H1 (cell line): ENCODE measurements around the gene ARHGAP12. TPM values are rescaled to one million over a fixed set of nuclear protein-coding genes. Genes with fewer than 3 reads are reported as not detected.

Experiments used
- ASH2L ChIP-seq: fragments of 200-600, 300-600 bp; sonication (generic); IDR thresholded peaks from one replicate; pipeline ENCODE4 v1.7.1; 2017; ENCODE audit warnings: low read length
- BCL11A ChIP-seq, 2 experiments: IDR thresholded peaks; one replicate each; pipeline ENCODE4 v1.6.1; 2011; ENCODE audit warnings: low read depth in 2 of 2, low read length in 2 of 2, mild to moderate bottlenecking in 2 of 2
- CEBPB ChIP-seq: IDR thresholded peaks from 2 replicates; pipeline ENCODE4 v1.6.1; 2012; ENCODE audit warnings: low read depth, low read length
- CREB1 ChIP-seq: IDR thresholded peaks from 2 replicates; pipeline ENCODE4 v1.6.1; 2012; ENCODE audit warnings: inconsistent platforms
- KDM4A ChIP-seq: IDR thresholded peaks from one replicate; pipeline ENCODE4 v1.7.1; 2012; ENCODE audit warnings: low read depth, mild to moderate bottlenecking, moderate library complexity, low read length, inconsistent platforms; ENCODE audit not compliant: severe bottlenecking
- POLR2A ChIP-seq, 2 experiments: IDR thresholded peaks; 1 replicate in 1 of 2; 2 replicates in 1 of 2; pipeline ENCODE4 v1.6.1; 2011; ENCODE audit warnings: low read depth in 2 of 2, low read length in 2 of 2, mild to moderate bottlenecking in 2 of 2; ENCODE audit errors: control extremely low read depth in 1 of 2
- RAD21 ChIP-seq, 2 experiments: IDR thresholded peaks in 1 of 2; conservative IDR thresholded peaks in 1 of 2; 2 replicates each; pipeline ENCODE4 v1.6.1; 2011; ENCODE audit warnings: low read depth in 2 of 2, low read length in 2 of 2, improper control_type of control experiment in 1 of 2, inconsistent platforms in 1 of 2, mild to moderate bottlenecking in 1 of 2, moderate library complexity in 1 of 2
- RFX5 ChIP-seq: IDR thresholded peaks from 2 replicates; pipeline ENCODE4 v1.6.1; 2011; ENCODE audit warnings: low read depth, low read length, improper control_type of control experiment, borderline replicate concordance
- SAP30 ChIP-seq: fragments of 300-600 bp; sonication (generic); IDR thresholded peaks from 2 replicates; pipeline ENCODE4 v1.7.1; 2012; ENCODE audit warnings: low read length, moderate library complexity, mild to moderate bottlenecking, inconsistent platforms; ENCODE audit not compliant: insufficient read depth, insufficient replicate concordance
- SIRT6 ChIP-seq: IDR thresholded peaks from one replicate; pipeline ENCODE4 v1.7.1; 2012; ENCODE audit warnings: low read length, inconsistent platforms
- SRF ChIP-seq: IDR thresholded peaks from 2 replicates; pipeline ENCODE4 v1.6.1; 2011; ENCODE audit warnings: mild to moderate bottlenecking, low read depth, low read length, moderate library complexity
- TAF7 ChIP-seq: optimal IDR thresholded peaks from 2 replicates; pipeline ENCODE3; 2011; ENCODE audit warnings: low read depth, mild to moderate bottlenecking, inconsistent platforms, low read length, moderate library complexity, borderline replicate concordance
- TCF12 ChIP-seq: IDR thresholded peaks from 2 replicates; pipeline ENCODE4 v1.6.1; 2011; ENCODE audit warnings: low read depth, mild to moderate bottlenecking, low read length
- TEAD4 ChIP-seq: IDR thresholded peaks from 2 replicates; pipeline ENCODE4 v1.6.1; 2012; ENCODE audit warnings: low read depth, low read length, inconsistent platforms, mixed read lengths
- polyA plus RNA-seq, 7 experiments: library from polyadenylated mRNA; depleted of rRNA in 3 of 7; stranded (reverse) in 5 of 7; unstranded in 2 of 7; fragments of >200 nt in 5 of 7; fragments of 200-250 nt in 2 of 7; gene quantifications; 1 replicate in 5 of 7; 2 replicates in 1 of 7; 4 replicates in 1 of 7; pipeline versions ENCODE4 v1.2.1 to v1.2.3, GENCODE V29; 2011 to 2013; ENCODE audit warnings: missing spikeins in 2 of 7, mixed read lengths in 2 of 7
- total RNA-seq: library from RNA; stranded (reverse); fragmentation: NEBNext Ultra II Directional; extraction: Animal tissue kit (Norgen Biotek cat#: 25700); gene quantifications from 2 replicates; pipeline ENCODE4 v1.2.1, GENCODE V29; 2021

Gene ARHGAP12
- total and polyA plus RNA-seq, 2 of the 8 experiments (the other 6 are each of a cell fraction or from before 2014, with no cell fraction given): 10.1 to 39.0 TPM

GRCh38 chr10:31929261-31930022, 811 bp upstream of the ARHGAP12 start (continued):
- TF ChIP-seq RAD21 (IDR thresholded peaks at IDR 0.05 in 1 of 2, conservative IDR thresholded peaks at IDR 0.05 in 1 of 2; ENCODE audit: low read depth in 2 of 2, low read length in 2 of 2): no peak
- TF ChIP-seq BCL11A (IDR thresholded peaks at IDR 0.05; ENCODE audit: low read depth in 2 of 2, low read length in 2 of 2): no peak
- TF ChIP-seq TCF12: no peak
- TF ChIP-seq KDM4A: peak; percentile 6
- TF ChIP-seq SAP30: peak; percentile 86
- no peak for TF ChIP-seq TEAD4
- no peak for TF ChIP-seq CREB1
- TF ChIP-seq TAF7: no peak
- TF ChIP-seq ASH2L: no peak
- no peak for TF ChIP-seq RFX5
- TF ChIP-seq SRF: no peak
- TF ChIP-seq POLR2A (IDR thresholded peaks at IDR 0.05; ENCODE audit: control extremely low read depth in 1 of 2, low read depth in 2 of 2, low read length in 2 of 2): no peak
- no peak for TF ChIP-seq CEBPB
- TF ChIP-seq SIRT6: no peak
